Measurements from ENCODE around the gene EIF4G1. TPM values are rescaled to one million over a fixed set of nuclear protein-coding genes. Genes with fewer than 3 reads are reported as not detected.

EIF4G1 gene
- total and polyA plus RNA-seq, 10 of the 15 experiments (the other 5 are each of a cell fraction or from before 2014, with no cell fraction given): 5.7 to 462 (median 237) TPM

DNA sequence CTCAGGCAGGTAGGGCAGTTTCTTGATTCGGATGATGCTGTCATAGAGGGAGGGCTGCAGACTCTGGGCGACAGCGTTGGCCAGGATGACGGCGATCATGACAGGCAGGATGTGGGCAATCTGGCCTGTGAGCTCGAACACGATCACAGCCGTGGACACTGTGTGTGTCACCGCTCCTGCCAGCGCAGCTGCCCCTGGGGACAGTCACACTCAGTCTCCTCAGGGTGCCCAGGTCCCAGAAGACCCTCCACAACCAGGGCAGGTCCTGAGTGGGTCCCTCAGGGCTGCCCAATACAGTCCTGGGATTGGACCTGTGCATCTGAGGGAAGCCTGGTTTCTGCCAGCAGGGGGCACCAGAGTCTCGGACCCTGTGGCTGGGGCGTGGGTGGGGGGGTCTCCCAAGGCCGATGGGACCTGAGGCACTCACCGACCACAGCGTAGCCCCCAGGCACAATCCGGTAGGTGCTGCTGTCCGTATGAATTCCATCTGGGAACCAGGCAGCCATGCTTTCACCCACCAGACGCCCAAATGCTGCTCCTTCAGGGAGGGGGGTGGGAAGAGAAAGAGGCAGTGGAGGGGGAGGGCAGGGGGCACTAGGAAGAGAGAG is 39.8 kb downstream of the EIF4G1 start (continued):
- TF ChIP-seq CREM (IDR thresholded peaks at IDR 0.05; ENCODE audit: low read depth): no peak
- TF ChIP-seq, protein P1, sequence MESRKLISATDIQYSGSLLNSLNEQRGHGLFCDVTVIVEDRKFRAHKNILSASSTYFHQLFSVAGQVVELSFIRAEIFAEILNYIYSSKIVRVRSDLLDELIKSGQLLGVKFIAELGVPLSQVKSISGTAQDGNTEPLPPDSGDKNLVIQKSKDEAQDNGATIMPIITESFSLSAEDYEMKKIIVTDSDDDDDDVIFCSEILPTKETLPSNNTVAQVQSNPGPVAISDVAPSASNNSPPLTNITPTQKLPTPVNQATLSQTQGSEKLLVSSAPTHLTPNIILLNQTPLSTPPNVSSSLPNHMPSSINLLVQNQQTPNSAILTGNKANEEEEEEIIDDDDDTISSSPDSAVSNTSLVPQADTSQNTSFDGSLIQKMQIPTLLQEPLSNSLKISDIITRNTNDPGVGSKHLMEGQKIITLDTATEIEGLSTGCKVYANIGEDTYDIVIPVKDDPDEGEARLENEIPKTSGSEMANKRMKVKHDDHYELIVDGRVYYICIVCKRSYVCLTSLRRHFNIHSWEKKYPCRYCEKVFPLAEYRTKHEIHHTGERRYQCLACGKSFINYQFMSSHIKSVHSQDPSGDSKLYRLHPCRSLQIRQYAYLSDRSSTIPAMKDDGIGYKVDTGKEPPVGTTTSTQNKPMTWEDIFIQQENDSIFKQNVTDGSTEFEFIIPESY (IDR thresholded peaks at IDR 0.05): no peak
- TF ChIP-seq GATAD2B (conservative IDR thresholded peaks at IDR 0.05; ENCODE audit: low read depth): 0 out of 2 replicates have a peak, but pooled peaks have one; percentile 44
- TF ChIP-seq HDAC6 (IDR thresholded peaks at IDR 0.05; ENCODE audit: unreplicated experiment): no peak
- no peak for TF ChIP-seq STAT3 (IDR thresholded peaks at IDR 0.05; ENCODE audit: low read depth, low read length)
- no peak for TF ChIP-seq SMAD5 (IDR thresholded peaks at IDR 0.05; ENCODE audit: low read depth)
- TF ChIP-seq, protein P2, sequence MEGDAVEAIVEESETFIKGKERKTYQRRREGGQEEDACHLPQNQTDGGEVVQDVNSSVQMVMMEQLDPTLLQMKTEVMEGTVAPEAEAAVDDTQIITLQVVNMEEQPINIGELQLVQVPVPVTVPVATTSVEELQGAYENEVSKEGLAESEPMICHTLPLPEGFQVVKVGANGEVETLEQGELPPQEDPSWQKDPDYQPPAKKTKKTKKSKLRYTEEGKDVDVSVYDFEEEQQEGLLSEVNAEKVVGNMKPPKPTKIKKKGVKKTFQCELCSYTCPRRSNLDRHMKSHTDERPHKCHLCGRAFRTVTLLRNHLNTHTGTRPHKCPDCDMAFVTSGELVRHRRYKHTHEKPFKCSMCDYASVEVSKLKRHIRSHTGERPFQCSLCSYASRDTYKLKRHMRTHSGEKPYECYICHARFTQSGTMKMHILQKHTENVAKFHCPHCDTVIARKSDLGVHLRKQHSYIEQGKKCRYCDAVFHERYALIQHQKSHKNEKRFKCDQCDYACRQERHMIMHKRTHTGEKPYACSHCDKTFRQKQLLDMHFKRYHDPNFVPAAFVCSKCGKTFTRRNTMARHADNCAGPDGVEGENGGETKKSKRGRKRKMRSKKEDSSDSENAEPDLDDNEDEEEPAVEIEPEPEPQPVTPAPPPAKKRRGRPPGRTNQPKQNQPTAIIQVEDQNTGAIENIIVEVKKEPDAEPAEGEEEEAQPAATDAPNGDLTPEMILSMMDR (IDR thresholded peaks at IDR 0.05 in 2 of 3, conservative IDR thresholded peaks at IDR 0.05 in 1 of 3; ENCODE audit: control insufficient read depth in 2 of 3, extremely low read depth in 1 of 3, insufficient read depth in 1 of 3, low read depth in 3 of 3, low read length in 3 of 3): peak; percentile 78 to 91 (median 79)
- TF ChIP-seq LARP7 (IDR thresholded peaks at IDR 0.05): 0 out of 2 replicates have a peak, but pooled peaks have one; percentile 44
- TF ChIP-seq, protein P3, sequence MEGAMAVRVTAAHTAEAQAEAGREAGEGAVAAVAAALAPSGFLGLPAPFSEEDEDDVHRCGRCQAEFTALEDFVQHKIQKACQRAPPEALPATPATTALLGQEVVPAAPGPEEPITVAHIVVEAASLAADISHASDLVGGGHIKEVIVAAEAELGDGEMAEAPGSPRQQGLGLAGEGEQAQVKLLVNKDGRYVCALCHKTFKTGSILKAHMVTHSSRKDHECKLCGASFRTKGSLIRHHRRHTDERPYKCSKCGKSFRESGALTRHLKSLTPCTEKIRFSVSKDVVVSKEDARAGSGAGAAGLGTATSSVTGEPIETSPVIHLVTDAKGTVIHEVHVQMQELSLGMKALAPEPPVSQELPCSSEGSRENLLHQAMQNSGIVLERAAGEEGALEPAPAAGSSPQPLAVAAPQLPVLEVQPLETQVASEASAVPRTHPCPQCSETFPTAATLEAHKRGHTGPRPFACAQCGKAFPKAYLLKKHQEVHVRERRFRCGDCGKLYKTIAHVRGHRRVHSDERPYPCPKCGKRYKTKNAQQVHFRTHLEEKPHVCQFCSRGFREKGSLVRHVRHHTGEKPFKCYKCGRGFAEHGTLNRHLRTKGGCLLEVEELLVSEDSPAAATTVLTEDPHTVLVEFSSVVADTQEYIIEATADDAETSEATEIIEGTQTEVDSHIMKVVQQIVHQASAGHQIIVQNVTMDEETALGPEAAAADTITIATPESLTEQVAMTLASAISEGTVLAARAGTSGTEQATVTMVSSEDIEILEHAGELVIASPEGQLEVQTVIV (IDR thresholded peaks at IDR 0.05; ENCODE audit: borderline replicate concordance, partially characterized antibody): no peak
- no peak for TF ChIP-seq SUPT20H (IDR thresholded peaks at IDR 0.05; ENCODE audit: borderline replicate concordance, control insufficient read depth, low read depth, low read length)
- TF ChIP-seq NR2C2 (IDR thresholded peaks at IDR 0.05; ENCODE audit: borderline replicate concordance, control insufficient read depth, insufficient read length, low read depth): no peak
- TF ChIP-seq, protein P4, sequence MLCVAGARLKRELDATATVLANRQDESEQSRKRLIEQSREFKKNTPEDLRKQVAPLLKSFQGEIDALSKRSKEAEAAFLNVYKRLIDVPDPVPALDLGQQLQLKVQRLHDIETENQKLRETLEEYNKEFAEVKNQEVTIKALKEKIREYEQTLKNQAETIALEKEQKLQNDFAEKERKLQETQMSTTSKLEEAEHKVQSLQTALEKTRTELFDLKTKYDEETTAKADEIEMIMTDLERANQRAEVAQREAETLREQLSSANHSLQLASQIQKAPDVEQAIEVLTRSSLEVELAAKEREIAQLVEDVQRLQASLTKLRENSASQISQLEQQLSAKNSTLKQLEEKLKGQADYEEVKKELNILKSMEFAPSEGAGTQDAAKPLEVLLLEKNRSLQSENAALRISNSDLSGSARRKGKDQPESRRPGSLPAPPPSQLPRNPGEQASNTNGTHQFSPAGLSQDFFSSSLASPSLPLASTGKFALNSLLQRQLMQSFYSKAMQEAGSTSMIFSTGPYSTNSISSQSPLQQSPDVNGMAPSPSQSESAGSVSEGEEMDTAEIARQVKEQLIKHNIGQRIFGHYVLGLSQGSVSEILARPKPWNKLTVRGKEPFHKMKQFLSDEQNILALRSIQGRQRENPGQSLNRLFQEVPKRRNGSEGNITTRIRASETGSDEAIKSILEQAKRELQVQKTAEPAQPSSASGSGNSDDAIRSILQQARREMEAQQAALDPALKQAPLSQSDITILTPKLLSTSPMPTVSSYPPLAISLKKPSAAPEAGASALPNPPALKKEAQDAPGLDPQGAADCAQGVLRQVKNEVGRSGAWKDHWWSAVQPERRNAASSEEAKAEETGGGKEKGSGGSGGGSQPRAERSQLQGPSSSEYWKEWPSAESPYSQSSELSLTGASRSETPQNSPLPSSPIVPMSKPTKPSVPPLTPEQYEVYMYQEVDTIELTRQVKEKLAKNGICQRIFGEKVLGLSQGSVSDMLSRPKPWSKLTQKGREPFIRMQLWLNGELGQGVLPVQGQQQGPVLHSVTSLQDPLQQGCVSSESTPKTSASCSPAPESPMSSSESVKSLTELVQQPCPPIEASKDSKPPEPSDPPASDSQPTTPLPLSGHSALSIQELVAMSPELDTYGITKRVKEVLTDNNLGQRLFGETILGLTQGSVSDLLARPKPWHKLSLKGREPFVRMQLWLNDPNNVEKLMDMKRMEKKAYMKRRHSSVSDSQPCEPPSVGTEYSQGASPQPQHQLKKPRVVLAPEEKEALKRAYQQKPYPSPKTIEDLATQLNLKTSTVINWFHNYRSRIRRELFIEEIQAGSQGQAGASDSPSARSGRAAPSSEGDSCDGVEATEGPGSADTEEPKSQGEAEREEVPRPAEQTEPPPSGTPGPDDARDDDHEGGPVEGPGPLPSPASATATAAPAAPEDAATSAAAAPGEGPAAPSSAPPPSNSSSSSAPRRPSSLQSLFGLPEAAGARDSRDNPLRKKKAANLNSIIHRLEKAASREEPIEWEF (IDR thresholded peaks at IDR 0.05; ENCODE audit: insufficient replicate concordance, low read depth, low read length): no peak
- TF ChIP-seq KDM1A (IDR thresholded peaks at IDR 0.05; ENCODE audit: borderline replicate concordance): no peak
- no peak for TF ChIP-seq ASH2L (IDR thresholded peaks at IDR 0.05; ENCODE audit: borderline replicate concordance, low read depth)
- TF ChIP-seq IKZF2 (IDR thresholded peaks at IDR 0.05): no peak
- TF ChIP-seq SIN3A (IDR thresholded peaks at IDR 0.05; ENCODE audit: low read depth, low read length): no peak
- TF ChIP-seq ETV6 (conservative IDR thresholded peaks at IDR 0.05 in 1 of 2, IDR thresholded peaks at IDR 0.05 in 1 of 2; ENCODE audit: borderline replicate concordance in 1 of 2, low read depth in 1 of 2): no peak
- TF ChIP-seq SPI1 (IDR thresholded peaks at IDR 0.05; ENCODE audit: borderline replicate concordance, insufficient read depth, low read depth, low read length): no peak
